Right lobe of liver (tissue), 4 donors: ENCODE measurements around the gene NKX6-2.

Experiments
- CTCF ChIP-seq, 4 donors: fragments of 200-600 bp in 3 of 4; fragments of 450-650 bp in 1 of 4; IDR thresholded peaks; one replicate each; pipeline versions ENCODE4 v1.5.1 to v1.8.0; 2016 to 2022; ENCODE audit warnings: antibody characterized with exemption in 4 of 4, mild to moderate bottlenecking in 2 of 4
- POLR2A ChIP-seq: fragments of 450-650 bp; IDR thresholded peaks from one replicate; pipeline ENCODE4 v1.6.1; 2017; ENCODE audit warnings: antibody characterized with exemption, mild to moderate bottlenecking
- donor health status: DM: no; HTN: no; CAD: no.
- donor health status: DM: no; HTN: no; CAD: no.
- donor health status: DM: no; HTN: yes; CAD: no.

- TF ChIP-seq CTCF (IDR thresholded peaks at IDR 0.05) (no peak), POLR2A (no peak)
Measured at GRCh38 chr10:132776821-132777220, 9.1 kb downstream of the NKX6-2 start.
